CD4-positive, CD25-positive, alpha-beta regulatory T cell (primary cell): ENCODE results near the gene SH3D19. TPM values are rescaled to one million over a fixed set of nuclear protein-coding genes. Genes with fewer than 3 reads are reported as not detected.
"Not testable (repeated sequence)": the region's sequence is repeated elsewhere in the genome, so short reads cannot be mapped to it uniquely, and the experiment has no call there.

Experiments used
- ATAC-seq, 2 donors: fragments of 150-1000 bp; cut with Tn5 transposase; one replicate each; pipeline ENCODE4 v1.10.0; 2021; ENCODE audit warnings: low read depth in 2 of 2, moderate number of reproducible peaks in 2 of 2, moderate library complexity in 1 of 2
- DNase-seq, 3 donors: peaks; one replicate each; pipeline versions ENCODE4 v3.0.0 to v3.0.0-alpha.2; 2012 to 2022; ENCODE audit warnings: mixed read lengths in 1 of 3
- H3K27ac ChIP-seq: one replicate; pipeline ENCODE4 v1.7.0; 2013; ENCODE audit warnings: mild to moderate bottlenecking, low read length; ENCODE audit not compliant: insufficient read depth, poor library complexity, severe bottlenecking
- H3K27me3 ChIP-seq: one replicate; pipeline ENCODE4 v1.7.0; 2013; ENCODE audit warnings: low read length; ENCODE audit not compliant: control insufficient read depth, insufficient read depth
- H3K36me3 ChIP-seq: one replicate; pipeline ENCODE4 v1.7.0; 2013; ENCODE audit warnings: mild to moderate bottlenecking, low read length, moderate library complexity; ENCODE audit not compliant: control insufficient read depth, insufficient read depth
- H3K4me1 ChIP-seq: 2 replicates; pipeline ENCODE4 v1.7.0; 2013; ENCODE audit warnings: mild to moderate bottlenecking, low read length; ENCODE audit not compliant: insufficient read depth, control insufficient read depth, poor library complexity, severe bottlenecking
- H3K4me3 ChIP-seq: one replicate; pipeline ENCODE4 v1.7.0; 2013; ENCODE audit warnings: low read depth, mild to moderate bottlenecking, low read length, moderate library complexity
- H3K9me3 ChIP-seq, 2 experiments: 1 replicate in 1 of 2; 2 replicates in 1 of 2; pipeline ENCODE4 v1.7.0; 2013; ENCODE audit warnings: low read length in 2 of 2, mild to moderate bottlenecking in 1 of 2, moderate library complexity in 1 of 2; ENCODE audit not compliant: control insufficient read depth in 2 of 2
- H3K27ac Mint-ChIP-seq, 3 donors: one replicate each; pipeline ENCODE4 v1.8.0; 2020 to 2022; ENCODE audit warnings: mild to moderate bottlenecking in 3 of 3, mixed read lengths in 3 of 3, moderate library complexity in 2 of 3
- H3K27me3 Mint-ChIP-seq: one replicate; pipeline ENCODE4 v1.8.0; 2022; ENCODE audit warnings: mild to moderate bottlenecking, mixed read lengths
- H3K36me3 Mint-ChIP-seq: one replicate; pipeline ENCODE4 v1.8.0; 2020; ENCODE audit warnings: mixed read lengths
- H3K4me1 Mint-ChIP-seq, 4 donors: one replicate each; pipeline ENCODE4 v1.8.0; 2020 to 2022; ENCODE audit warnings: mixed read lengths in 4 of 4, mild to moderate bottlenecking in 1 of 4
- H3K4me3 Mint-ChIP-seq, 4 donors: one replicate each; pipeline ENCODE4 v1.8.0; 2020 to 2022; ENCODE audit warnings: mild to moderate bottlenecking in 4 of 4, mixed read lengths in 4 of 4, moderate library complexity in 3 of 4
- H3K9me3 Mint-ChIP-seq, 7 donors: one replicate each; pipeline ENCODE4 v1.8.0; 2020 to 2022; ENCODE audit warnings: mixed read lengths in 7 of 7, mild to moderate bottlenecking in 3 of 7, moderate library complexity in 2 of 7
- polyA plus RNA-seq, 4 donors: library from polyadenylated mRNA; unstranded; fragments of 300-500 nt; fragmentation: Illumina TruSeq; gene quantifications; one replicate each; pipeline ENCODE4 v1.2.3, GENCODE V29; 2021
- total RNA-seq: library from RNA; stranded (reverse); gene quantifications from one replicate; pipeline ENCODE4 v1.2.3, GENCODE V29; 2022

The SH3D19 gene
- total and polyA plus RNA-seq, 5 donors from 2014 or later, result 0.37 to 2.4 (median 0.83) TPM; not detected in 1

- H3K36me3 ChIP-seq, result no peaks in the 10 kb centered on the region
- Mint-ChIP-seq H3K27me3 (no peaks in the 10 kb centered on the region), H3K9me3 (no peaks in the 10 kb centered on the region), H3K4me1 (peaks cover 0 to 1% (median 0%) of the 10 kb centered on the region in 4 donors), H3K27ac (no peak overlapping the region), H3K36me3 (no peaks in the 10 kb centered on the region), H3K4me3 (no peak overlapping the region)
- DNase-seq, result no peak
- H3K27me3 ChIP-seq, result peaks cover 2% of the 10 kb centered on the region
- no peaks in the 10 kb centered on the region for H3K4me1 ChIP-seq
- H3K9me3 ChIP-seq, result no peaks in the 10 kb centered on the region
- ATAC-seq, result no peak
- no peak overlapping the region for H3K27ac ChIP-seq
- no peak overlapping the region for H3K4me3 ChIP-seq
Measured at GRCh38 chr4:151139814-151140213, 185.6 kb downstream of the SH3D19 start.

- not testable (repeated sequence) for H3K4me3 ChIP-seq, ATAC-seq, DNase-seq, H3K27me3 ChIP-seq, H3K9me3 ChIP-seq, H3K9me3 Mint-ChIP-seq, H3K27ac Mint-ChIP-seq, H3K4me1 ChIP-seq, H3K27me3 Mint-ChIP-seq, H3K27ac ChIP-seq, H3K36me3 ChIP-seq, H3K4me1 Mint-ChIP-seq, H3K4me3 Mint-ChIP-seq, H3K36me3 Mint-ChIP-seq
Measured at GRCh38 chr4:151136048-151136447, 189.4 kb downstream of the SH3D19 start.

GRCh38 chr4:151133311-151133710 is 192.1 kb downstream of the SH3D19 start:
- H3K4me3 Mint-ChIP-seq, result no peak overlapping the region
- no peak overlapping the region for H3K4me3 ChIP-seq
- no peaks in the 10 kb centered on the region for H3K36me3 ChIP-seq
- H3K36me3 Mint-ChIP-seq, result no peaks in the 10 kb centered on the region
- H3K27ac ChIP-seq, result no peak overlapping the region
- H3K4me1 Mint-ChIP-seq, result no peaks in the 10 kb centered on the region
- no peaks in the 10 kb centered on the region for H3K4me1 ChIP-seq
- no peaks in the 10 kb centered on the region for H3K27me3 Mint-ChIP-seq
- H3K27ac Mint-ChIP-seq, result no peak overlapping the region
- ATAC-seq, result no peak
- H3K9me3 Mint-ChIP-seq, result no peaks in the 10 kb centered on the region
- no peak for DNase-seq
- H3K27me3 ChIP-seq, result no peaks in the 10 kb centered on the region
- no peaks in the 10 kb centered on the region for H3K9me3 ChIP-seq

- Histone ChIP-seq H3K9me3 (no peaks in the 10 kb centered on the region), H3K4me1 (no peaks in the 10 kb centered on the region), H3K27ac (no peak overlapping the region), H3K27me3 (no peaks in the 10 kb centered on the region), H3K36me3 (no peaks in the 10 kb centered on the region), H3K4me3 (no peak overlapping the region)
- H3K9me3 Mint-ChIP-seq, result no peaks in the 10 kb centered on the region
- no peaks in the 10 kb centered on the region for H3K4me1 Mint-ChIP-seq
- H3K4me3 Mint-ChIP-seq, result no peak overlapping the region
- ATAC-seq (no peak), DNase-seq (no peak)
- H3K27me3 Mint-ChIP-seq, result no peaks in the 10 kb centered on the region
- H3K27ac Mint-ChIP-seq, result no peak overlapping the region
- H3K36me3 Mint-ChIP-seq, result no peaks in the 10 kb centered on the region
Measured at GRCh38 chr4:151129796-151130195, 195.6 kb downstream of the SH3D19 start.

- Mint-ChIP-seq H3K36me3 (peaks cover 7% of the 10 kb centered on the region), H3K4me3 (peak overlapping the region in 1 of 4 donors; percentile 27), H3K27ac (no peak overlapping the region), H3K4me1 (peaks cover 0 to 7% (median 5%) of the 10 kb centered on the region in 4 donors), H3K27me3 (no peaks in the 10 kb centered on the region), H3K9me3 (no peaks in the 10 kb centered on the region)
- Histone ChIP-seq H3K27ac (no peak overlapping the region), H3K27me3 (no peaks in the 10 kb centered on the region), H3K36me3 (peaks cover under 1% of the 10 kb centered on the region), H3K4me3 (no peak overlapping the region), H3K4me1 (no peaks in the 10 kb centered on the region), H3K9me3 (no peaks in the 10 kb centered on the region)
- peak; percentile 69 to 78 for ATAC-seq
- peak in 2 of 3 donors; percentile 45 to 77 for DNase-seq
Measured at GRCh38 chr4:151117371-151117962, 207.9 kb downstream of the SH3D19 start.

- Histone ChIP-seq H3K9me3 (no peaks in the 10 kb centered on the region), H3K36me3 (peaks cover 12% of the 10 kb centered on the region), H3K27ac (no peak overlapping the region), H3K4me1 (no peaks in the 10 kb centered on the region), H3K27me3 (no peaks in the 10 kb centered on the region), H3K4me3 (no peak overlapping the region)
- DNase-seq (no peak), ATAC-seq (no peak)
- peaks cover 0 to 7% (median 4%) of the 10 kb centered on the region in 4 donors for H3K4me1 Mint-ChIP-seq
- H3K36me3 Mint-ChIP-seq, result peaks cover 7% of the 10 kb centered on the region
- no peaks in the 10 kb centered on the region for H3K9me3 Mint-ChIP-seq
- no peak overlapping the region for H3K27ac Mint-ChIP-seq
- no peaks in the 10 kb centered on the region for H3K27me3 Mint-ChIP-seq
- H3K4me3 Mint-ChIP-seq, result no peak overlapping the region
Measured at GRCh38 chr4:151114986-151115385, 210.4 kb downstream of the SH3D19 start.

- Histone ChIP-seq H3K4me1 (no peaks in the 10 kb centered on the region), H3K9me3 (no peaks in the 10 kb centered on the region), H3K4me3 (no peak overlapping the region), H3K36me3 (peaks cover 13% of the 10 kb centered on the region), H3K27me3 (no peaks in the 10 kb centered on the region), H3K27ac (no peak overlapping the region)
- Mint-ChIP-seq H3K9me3 (no peaks in the 10 kb centered on the region), H3K27me3 (no peaks in the 10 kb centered on the region), H3K4me3 (no peak overlapping the region), H3K36me3 (peaks cover 7% of the 10 kb centered on the region), H3K27ac (no peak overlapping the region), H3K4me1 (peaks cover 0 to 7% (median 4%) of the 10 kb centered on the region in 4 donors)
- peak in 1 of 2 donors; percentile 23 for ATAC-seq
- no peak for DNase-seq
Measured at GRCh38 chr4:151114338-151114737, 211.1 kb downstream of the SH3D19 start.

GRCh38 chr4:151110236-151110635 is 215.2 kb downstream of the SH3D19 start:
- H3K27me3 Mint-ChIP-seq, result no peaks in the 10 kb centered on the region
- no peak overlapping the region for H3K4me3 ChIP-seq
- no peak overlapping the region for H3K27ac ChIP-seq
- peaks cover 25% of the 10 kb centered on the region for H3K36me3 Mint-ChIP-seq
- no peaks in the 10 kb centered on the region for H3K27me3 ChIP-seq
- no peak overlapping the region for H3K4me3 Mint-ChIP-seq
- peaks cover 39% of the 10 kb centered on the region for H3K36me3 ChIP-seq
- ATAC-seq, result no peak
- no peaks in the 10 kb centered on the region for H3K9me3 ChIP-seq
- H3K4me1 ChIP-seq, result no peaks in the 10 kb centered on the region
- H3K27ac Mint-ChIP-seq, result no peak overlapping the region
- no peak for DNase-seq
- no peaks in the 10 kb centered on the region for H3K9me3 Mint-ChIP-seq
- peaks cover 0 to 8% (median 6%) of the 10 kb centered on the region in 4 donors for H3K4me1 Mint-ChIP-seq
